ENCODE results near the gene LMF1. TPM values are rescaled to one million over a fixed set of nuclear protein-coding genes. Genes with fewer than 3 reads are reported as not detected.

Gene LMF1
- total RNA-seq, 3 donors from 2014 or later (not counting 1 experiment from before 2014, with no cell fraction given) = 28.2 to 42.2 (median 41.2) TPM

GRCh38 chr16:897200-897543 lies 73.6 kb downstream of the LMF1 start:
- H3K36me3 Mint-ChIP-seq = no peaks in the 10 kb centered on the region
- no peak overlapping the region for H3K27ac Mint-ChIP-seq
- no peak overlapping the region for H3K4me3 Mint-ChIP-seq
- Histone ChIP-seq H3K36me3 (ENCODE audit: control insufficient read depth, insufficient read depth, low read length) (peaks cover 2% of the 10 kb centered on the region), H3K27ac (ENCODE audit: low read length) (no peak overlapping the region), H3K4me1 (ENCODE audit: control insufficient read depth, insufficient read depth, low read length) (no peaks in the 10 kb centered on the region), H3K27me3 (ENCODE audit: control insufficient read depth, insufficient read depth, low read length) (no peaks in the 10 kb centered on the region), H3K4me3 (ENCODE audit: low read length) (no peak overlapping the region), H3K9me3 (ENCODE audit: control insufficient read depth, insufficient read depth, low read length) (no peaks in the 10 kb centered on the region)
- ATAC-seq (no peak), DNase-seq (no peak)
- intact Hi-C loops (cut with micrococcal nuclease) = no loop called here
- no peaks in the 10 kb centered on the region for H3K27me3 Mint-ChIP-seq (ENCODE audit: low read depth in 2 of 2)
- H3K9me3 Mint-ChIP-seq = no peaks in the 10 kb centered on the region
- no peaks in the 10 kb centered on the region for H3K4me1 Mint-ChIP-seq
- 88% methylated on average over 18 of the region's 18 CpGs for WGBS (ENCODE audit: insufficient coverage)
- no peak for TF ChIP-seq CTCF (IDR thresholded peaks at IDR 0.05)

- ATAC-seq = no peak
- H3K9me3 Mint-ChIP-seq = no peaks in the 10 kb centered on the region
- Histone ChIP-seq H3K4me1 (ENCODE audit: control insufficient read depth, insufficient read depth, low read length) (no peaks in the 10 kb centered on the region), H3K36me3 (ENCODE audit: control insufficient read depth, insufficient read depth, low read length) (peaks cover 5% of the 10 kb centered on the region), H3K9me3 (ENCODE audit: control insufficient read depth, insufficient read depth, low read length) (no peaks in the 10 kb centered on the region), H3K27me3 (ENCODE audit: control insufficient read depth, insufficient read depth, low read length) (no peaks in the 10 kb centered on the region), H3K4me3 (ENCODE audit: low read length) (no peak overlapping the region), H3K27ac (ENCODE audit: low read length) (no peak overlapping the region)
- intact Hi-C loops (cut with micrococcal nuclease) = no loop called here
- no peaks in the 10 kb centered on the region for H3K27me3 Mint-ChIP-seq (ENCODE audit: low read depth in 2 of 2)
- H3K36me3 Mint-ChIP-seq = no peaks in the 10 kb centered on the region
- no peaks in the 10 kb centered on the region for H3K4me1 Mint-ChIP-seq
- WGBS (ENCODE audit: insufficient coverage) = 95% methylated on average over 33 of the region's 33 CpGs
- no peak overlapping the region for H3K27ac Mint-ChIP-seq
- no peak for TF ChIP-seq CTCF (IDR thresholded peaks at IDR 0.05)
- no peak for DNase-seq
- H3K4me3 Mint-ChIP-seq = no peak overlapping the region
Observed at GRCh38 chr16:896261-897199, 74.3 kb downstream of the LMF1 start.

- no peaks in the 10 kb centered on the region for H3K27me3 Mint-ChIP-seq (ENCODE audit: low read depth in 2 of 2)
- DNase-seq = no peak
Observed at GRCh38 chr16:895371-895770, 75.4 kb downstream of the LMF1 start.

More at GRCh38 chr16:895371-895770, 75.4 kb downstream of the LMF1 start:
- Histone ChIP-seq H3K27ac (ENCODE audit: low read length) (no peak overlapping the region), H3K36me3 (ENCODE audit: control insufficient read depth, insufficient read depth, low read length) (peaks cover 6% of the 10 kb centered on the region), H3K4me3 (ENCODE audit: low read length) (no peak overlapping the region), H3K4me1 (ENCODE audit: control insufficient read depth, insufficient read depth, low read length) (no peaks in the 10 kb centered on the region), H3K9me3 (ENCODE audit: control insufficient read depth, insufficient read depth, low read length) (no peaks in the 10 kb centered on the region), H3K27me3 (ENCODE audit: control insufficient read depth, insufficient read depth, low read length) (no peaks in the 10 kb centered on the region)
- no peak overlapping the region for H3K27ac Mint-ChIP-seq
- WGBS (ENCODE audit: insufficient coverage) = 92% methylated on average over 24 of the region's 24 CpGs
- TF ChIP-seq CTCF (IDR thresholded peaks at IDR 0.05) = no peak
- H3K36me3 Mint-ChIP-seq = no peaks in the 10 kb centered on the region
- H3K9me3 Mint-ChIP-seq = no peaks in the 10 kb centered on the region
- intact Hi-C loops (cut with micrococcal nuclease) = no loop called here
- no peak overlapping the region for H3K4me3 Mint-ChIP-seq
- ATAC-seq = no peak
- H3K4me1 Mint-ChIP-seq = no peaks in the 10 kb centered on the region

All from natural killer cell (primary cell).